HCT116 (cell line): ENCODE data around the gene DUSP18.

Experiments
- EGR1 ChIP-seq: IDR thresholded peaks from 2 replicates; pipeline ENCODE4 v1.6.1; 2012; ENCODE audit warnings: low read depth
- EZH2phosphoT487 ChIP-seq: fragments of 200-600 bp; IDR thresholded peaks from 2 replicates; pipeline ENCODE4 v1.6.1; 2018; ENCODE audit warnings: antibody characterized with exemption, borderline replicate concordance
- POLR2A ChIP-seq: IDR thresholded peaks from 2 replicates; pipeline ENCODE4 v1.7.0; 2011; ENCODE audit warnings: borderline replicate concordance; ENCODE audit not compliant: insufficient read depth, insufficient read length; ENCODE audit errors: extremely low read depth
- RAD21 ChIP-seq: IDR thresholded peaks from 2 replicates; pipeline ENCODE4 v1.6.1; 2012; ENCODE audit warnings: low read depth, mild to moderate bottlenecking
- SIN3A ChIP-seq: IDR thresholded peaks from 2 replicates; pipeline ENCODE4 v1.6.1; 2012; ENCODE audit warnings: low read depth
- TCF7L2 ChIP-seq: IDR thresholded peaks from 2 replicates; pipeline ENCODE4 v1.7.0; 2011; ENCODE audit warnings: borderline replicate concordance, inconsistent platforms; ENCODE audit not compliant: insufficient read depth, insufficient read length; ENCODE audit errors: extremely low read depth
- YY1 ChIP-seq: IDR thresholded peaks from 2 replicates; pipeline ENCODE4 v1.6.1; 2011; ENCODE audit warnings: low read length, low read depth, moderate library complexity, mild to moderate bottlenecking; ENCODE audit not compliant: insufficient replicate concordance; ENCODE audit errors: extremely low read depth
- ZFX ChIP-seq: fragments of 450-650 bp; IDR thresholded peaks from 2 replicates; pipeline ENCODE4 v1.6.1; 2017
- TF ChIP-seq, protein P1 (sequence below), 3 experiments: fragments of 200-600 bp in 1 of 3; sonication (generic) in 1 of 3; IDR thresholded peaks in 2 of 3; conservative IDR thresholded peaks in 1 of 3; 2 replicates each; pipeline ENCODE4 v1.5.1; 2012 to 2017; ENCODE audit warnings: low read depth in 2 of 3, low read length in 2 of 3, antibody characterized with exemption in 1 of 3, borderline replicate concordance in 1 of 3, control low read depth in 1 of 3, mild to moderate bottlenecking in 1 of 3, mixed read lengths in 1 of 3, mixed run types in 1 of 3, moderate library complexity in 1 of 3; ENCODE audit not compliant: insufficient read depth in 1 of 3
- TF ChIP-seq, protein P2 (sequence below): IDR thresholded peaks from 2 replicates; pipeline ENCODE4 v1.6.1; 2012; ENCODE audit warnings: low read depth
- TF ChIP-seq, protein P3 (sequence below): IDR thresholded peaks from 2 replicates; pipeline ENCODE4 v1.6.1; 2012

DNA sequence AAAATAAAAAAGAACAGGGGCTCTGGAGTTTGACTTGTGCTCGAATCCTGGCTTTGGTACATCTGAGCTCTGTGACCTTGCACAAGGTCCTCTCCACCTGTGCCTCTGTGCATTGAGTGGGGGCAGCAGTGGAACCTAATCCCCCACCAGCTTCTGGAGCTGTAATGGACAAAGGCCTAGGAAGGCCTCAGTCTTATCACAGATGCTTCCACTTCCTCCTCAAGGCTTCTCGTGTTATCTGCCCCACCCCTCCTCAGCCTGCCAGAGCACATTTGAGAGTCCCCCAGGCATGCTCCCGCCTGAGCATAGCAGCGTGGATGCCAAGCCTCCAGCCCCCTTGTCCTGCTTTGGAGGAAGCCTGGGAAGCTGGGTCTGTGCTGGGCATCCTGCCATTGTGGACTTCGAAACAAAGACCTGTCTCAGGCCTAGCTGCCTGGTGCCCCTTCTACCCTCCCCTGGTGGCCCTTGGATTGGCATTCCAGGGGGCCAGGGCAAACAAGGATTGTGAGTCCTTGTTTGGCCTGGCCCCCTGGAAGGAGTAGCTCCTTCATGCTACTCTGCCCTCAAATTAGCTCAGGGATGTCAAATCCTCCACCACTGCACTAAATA is 17.1 kb downstream of the DUSP18 start:
- TF ChIP-seq, protein P1, sequence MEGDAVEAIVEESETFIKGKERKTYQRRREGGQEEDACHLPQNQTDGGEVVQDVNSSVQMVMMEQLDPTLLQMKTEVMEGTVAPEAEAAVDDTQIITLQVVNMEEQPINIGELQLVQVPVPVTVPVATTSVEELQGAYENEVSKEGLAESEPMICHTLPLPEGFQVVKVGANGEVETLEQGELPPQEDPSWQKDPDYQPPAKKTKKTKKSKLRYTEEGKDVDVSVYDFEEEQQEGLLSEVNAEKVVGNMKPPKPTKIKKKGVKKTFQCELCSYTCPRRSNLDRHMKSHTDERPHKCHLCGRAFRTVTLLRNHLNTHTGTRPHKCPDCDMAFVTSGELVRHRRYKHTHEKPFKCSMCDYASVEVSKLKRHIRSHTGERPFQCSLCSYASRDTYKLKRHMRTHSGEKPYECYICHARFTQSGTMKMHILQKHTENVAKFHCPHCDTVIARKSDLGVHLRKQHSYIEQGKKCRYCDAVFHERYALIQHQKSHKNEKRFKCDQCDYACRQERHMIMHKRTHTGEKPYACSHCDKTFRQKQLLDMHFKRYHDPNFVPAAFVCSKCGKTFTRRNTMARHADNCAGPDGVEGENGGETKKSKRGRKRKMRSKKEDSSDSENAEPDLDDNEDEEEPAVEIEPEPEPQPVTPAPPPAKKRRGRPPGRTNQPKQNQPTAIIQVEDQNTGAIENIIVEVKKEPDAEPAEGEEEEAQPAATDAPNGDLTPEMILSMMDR (IDR thresholded peaks at IDR 0.05 in 2 of 3, conservative IDR thresholded peaks at IDR 0.05 in 1 of 3; ENCODE audit: borderline replicate concordance in 1 of 3, insufficient read depth in 1 of 3, low read depth in 2 of 3, low read length in 2 of 3) = no peak
- TF ChIP-seq, protein P2, sequence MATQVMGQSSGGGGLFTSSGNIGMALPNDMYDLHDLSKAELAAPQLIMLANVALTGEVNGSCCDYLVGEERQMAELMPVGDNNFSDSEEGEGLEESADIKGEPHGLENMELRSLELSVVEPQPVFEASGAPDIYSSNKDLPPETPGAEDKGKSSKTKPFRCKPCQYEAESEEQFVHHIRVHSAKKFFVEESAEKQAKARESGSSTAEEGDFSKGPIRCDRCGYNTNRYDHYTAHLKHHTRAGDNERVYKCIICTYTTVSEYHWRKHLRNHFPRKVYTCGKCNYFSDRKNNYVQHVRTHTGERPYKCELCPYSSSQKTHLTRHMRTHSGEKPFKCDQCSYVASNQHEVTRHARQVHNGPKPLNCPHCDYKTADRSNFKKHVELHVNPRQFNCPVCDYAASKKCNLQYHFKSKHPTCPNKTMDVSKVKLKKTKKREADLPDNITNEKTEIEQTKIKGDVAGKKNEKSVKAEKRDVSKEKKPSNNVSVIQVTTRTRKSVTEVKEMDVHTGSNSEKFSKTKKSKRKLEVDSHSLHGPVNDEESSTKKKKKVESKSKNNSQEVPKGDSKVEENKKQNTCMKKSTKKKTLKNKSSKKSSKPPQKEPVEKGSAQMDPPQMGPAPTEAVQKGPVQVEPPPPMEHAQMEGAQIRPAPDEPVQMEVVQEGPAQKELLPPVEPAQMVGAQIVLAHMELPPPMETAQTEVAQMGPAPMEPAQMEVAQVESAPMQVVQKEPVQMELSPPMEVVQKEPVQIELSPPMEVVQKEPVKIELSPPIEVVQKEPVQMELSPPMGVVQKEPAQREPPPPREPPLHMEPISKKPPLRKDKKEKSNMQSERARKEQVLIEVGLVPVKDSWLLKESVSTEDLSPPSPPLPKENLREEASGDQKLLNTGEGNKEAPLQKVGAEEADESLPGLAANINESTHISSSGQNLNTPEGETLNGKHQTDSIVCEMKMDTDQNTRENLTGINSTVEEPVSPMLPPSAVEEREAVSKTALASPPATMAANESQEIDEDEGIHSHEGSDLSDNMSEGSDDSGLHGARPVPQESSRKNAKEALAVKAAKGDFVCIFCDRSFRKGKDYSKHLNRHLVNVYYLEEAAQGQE = no peak
- TF ChIP-seq RAD21 = no peak
- TF ChIP-seq, protein P3, sequence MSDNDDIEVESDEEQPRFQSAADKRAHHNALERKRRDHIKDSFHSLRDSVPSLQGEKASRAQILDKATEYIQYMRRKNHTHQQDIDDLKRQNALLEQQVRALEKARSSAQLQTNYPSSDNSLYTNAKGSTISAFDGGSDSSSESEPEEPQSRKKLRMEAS = no peak
- no peak for TF ChIP-seq POLR2A
- no peak for TF ChIP-seq YY1
- no peak for TF ChIP-seq ZFX
- TF ChIP-seq EGR1 = no peak
- no peak for TF ChIP-seq SIN3A
- TF ChIP-seq EZH2phosphoT487 = no peak
- no peak for TF ChIP-seq TCF7L2
